Skeletal muscle satellite cell (primary cell): ENCODE measurements around the gene LRIG2.

ENCODE experiments used
- H3K27me3 ChIP-seq: 2 replicates; pipeline ENCODE4 v1.7.0; 2013; ENCODE audit warnings: low read length; ENCODE audit not compliant: control insufficient read depth, insufficient read depth
- H3K36me3 ChIP-seq: 2 replicates; pipeline ENCODE4 v1.7.0; 2013; ENCODE audit warnings: mild to moderate bottlenecking, control low read depth, low read length; ENCODE audit not compliant: insufficient read depth
- H3K4me1 ChIP-seq: 2 replicates; pipeline ENCODE4 v1.7.0; 2013; ENCODE audit warnings: low read length; ENCODE audit not compliant: control insufficient read depth, insufficient read depth
- H3K4me2 ChIP-seq: 2 replicates; pipeline ENCODE4 v1.7.0; 2013; ENCODE audit warnings: mild to moderate bottlenecking, low read length
- H3K4me3 ChIP-seq: 2 replicates; pipeline ENCODE4 v1.7.0; 2013; ENCODE audit warnings: low read length
- H3K9ac ChIP-seq: 2 replicates; pipeline ENCODE4 v1.7.0; 2013; ENCODE audit warnings: mild to moderate bottlenecking, low read depth, low read length, moderate library complexity
- H3K9me3 ChIP-seq: replicated peaks from 2 replicates; pipeline ENCODE4 v1.7.0; 2013; ENCODE audit warnings: mild to moderate bottlenecking, control low read depth, low read length

Gene LRIG2

GRCh38 chr1:113103977-113104376, 31.0 kb downstream of the LRIG2 start:
- H3K36me3 ChIP-seq = peaks cover 48% of the 10 kb centered on the region
- no peak overlapping the region for H3K4me3 ChIP-seq
- H3K4me2 ChIP-seq = no peak overlapping the region
- H3K9me3 ChIP-seq = no peaks in the 10 kb centered on the region
- H3K4me1 ChIP-seq = no peaks in the 10 kb centered on the region
- H3K27me3 ChIP-seq = no peaks in the 10 kb centered on the region
- H3K9ac ChIP-seq = no peak overlapping the region

- no peak overlapping the region for H3K4me3 ChIP-seq
- no peak overlapping the region for H3K9ac ChIP-seq
- no peak overlapping the region for H3K4me2 ChIP-seq
- peaks cover 57% of the 10 kb centered on the region for H3K36me3 ChIP-seq
- H3K27me3 ChIP-seq = no peaks in the 10 kb centered on the region
- H3K9me3 ChIP-seq = no peaks in the 10 kb centered on the region
- peaks cover 10% of the 10 kb centered on the region for H3K4me1 ChIP-seq
These were observed 33.9 kb downstream of the LRIG2 start for GRCh38 chr1:113106910-113107309.

- H3K36me3 ChIP-seq = peaks cover 67% of the 10 kb centered on the region
- H3K27me3 ChIP-seq = no peaks in the 10 kb centered on the region
- H3K4me3 ChIP-seq = no peak overlapping the region
- no peak overlapping the region for H3K4me2 ChIP-seq
- peaks cover 10% of the 10 kb centered on the region for H3K4me1 ChIP-seq
- no peaks in the 10 kb centered on the region for H3K9me3 ChIP-seq
- H3K9ac ChIP-seq = peak overlapping the region; percentile 66
These were observed 37.0 kb downstream of the LRIG2 start for GRCh38 chr1:113109908-113110554.

GRCh38 chr1:113118266-113118665, 45.3 kb downstream of the LRIG2 start:
- no peaks in the 10 kb centered on the region for H3K9me3 ChIP-seq
- H3K4me2 ChIP-seq = no peak overlapping the region
- H3K36me3 ChIP-seq = peaks cover 69% of the 10 kb centered on the region
- no peak overlapping the region for H3K4me3 ChIP-seq
- H3K27me3 ChIP-seq = no peaks in the 10 kb centered on the region
- H3K9ac ChIP-seq = no peak overlapping the region
- H3K4me1 ChIP-seq = no peaks in the 10 kb centered on the region

- Histone ChIP-seq H3K36me3 (peaks cover 61% of the 10 kb centered on the region), H3K4me2 (no peak overlapping the region), H3K27me3 (no peaks in the 10 kb centered on the region), H3K9ac (no peak overlapping the region), H3K9me3 (no peaks in the 10 kb centered on the region), H3K4me3 (no peak overlapping the region), H3K4me1 (no peaks in the 10 kb centered on the region)
These were observed 50.7 kb downstream of the LRIG2 start for GRCh38 chr1:113123737-113124136.

GRCh38 chr1:113124366-113124765, 51.4 kb downstream of the LRIG2 start:
- H3K9ac ChIP-seq = no peak overlapping the region
- no peak overlapping the region for H3K4me2 ChIP-seq
- no peaks in the 10 kb centered on the region for H3K27me3 ChIP-seq
- no peak overlapping the region for H3K4me3 ChIP-seq
- H3K36me3 ChIP-seq = peaks cover 56% of the 10 kb centered on the region
- H3K4me1 ChIP-seq = no peaks in the 10 kb centered on the region
- H3K9me3 ChIP-seq = no peaks in the 10 kb centered on the region

GRCh38 chr1:113125517-113125916, 52.5 kb downstream of the LRIG2 start:
- no peaks in the 10 kb centered on the region for H3K27me3 ChIP-seq
- no peak overlapping the region for H3K9ac ChIP-seq
- H3K4me2 ChIP-seq = no peak overlapping the region
- H3K4me3 ChIP-seq = no peak overlapping the region
- no peaks in the 10 kb centered on the region for H3K4me1 ChIP-seq
- no peaks in the 10 kb centered on the region for H3K9me3 ChIP-seq
- H3K36me3 ChIP-seq = peaks cover 57% of the 10 kb centered on the region

GRCh38 chr1:113126207-113126606, 53.2 kb downstream of the LRIG2 start:
- no peaks in the 10 kb centered on the region for H3K4me1 ChIP-seq
- no peak overlapping the region for H3K4me3 ChIP-seq
- H3K9ac ChIP-seq = no peak overlapping the region
- no peak overlapping the region for H3K4me2 ChIP-seq
- no peaks in the 10 kb centered on the region for H3K9me3 ChIP-seq
- H3K27me3 ChIP-seq = no peaks in the 10 kb centered on the region
- peaks cover 51% of the 10 kb centered on the region for H3K36me3 ChIP-seq

GRCh38 chr1:113128116-113128515, 55.1 kb downstream of the LRIG2 start:
- H3K4me2 ChIP-seq = no peak overlapping the region
- H3K27me3 ChIP-seq = no peaks in the 10 kb centered on the region
- H3K36me3 ChIP-seq = peaks cover 39% of the 10 kb centered on the region
- no peak overlapping the region for H3K4me3 ChIP-seq
- no peaks in the 10 kb centered on the region for H3K4me1 ChIP-seq
- H3K9me3 ChIP-seq = no peaks in the 10 kb centered on the region
- H3K9ac ChIP-seq = no peak overlapping the region

GRCh38 chr1:113129529-113130185, 56.7 kb downstream of the LRIG2 start:
- Histone ChIP-seq H3K4me2 (no peak overlapping the region), H3K36me3 (peaks cover 30% of the 10 kb centered on the region), H3K9me3 (no peaks in the 10 kb centered on the region), H3K4me3 (no peak overlapping the region), H3K27me3 (no peaks in the 10 kb centered on the region), H3K4me1 (no peaks in the 10 kb centered on the region), H3K9ac (no peak overlapping the region)

GRCh38 chr1:113133038-113133437, 60.0 kb downstream of the LRIG2 start:
- Histone ChIP-seq H3K9ac (no peak overlapping the region), H3K27me3 (no peaks in the 10 kb centered on the region), H3K4me2 (no peak overlapping the region), H3K36me3 (peaks cover 10% of the 10 kb centered on the region), H3K4me3 (no peak overlapping the region), H3K4me1 (no peaks in the 10 kb centered on the region), H3K9me3 (no peaks in the 10 kb centered on the region)

- Histone ChIP-seq H3K36me3 (peaks cover 10% of the 10 kb centered on the region), H3K4me3 (no peak overlapping the region), H3K27me3 (no peaks in the 10 kb centered on the region), H3K4me1 (no peaks in the 10 kb centered on the region), H3K9me3 (no peaks in the 10 kb centered on the region), H3K4me2 (no peak overlapping the region), H3K9ac (no peak overlapping the region)
These were observed 60.8 kb downstream of the LRIG2 start for GRCh38 chr1:113133759-113134158.
